ENCODE measurements around the gene ADPRHL1.

- TF ChIP-seq CTCF (IDR thresholded peaks at IDR 0.05) (no peak), ZFX (IDR thresholded peaks at IDR 0.05; ENCODE audit: borderline replicate concordance) (no peak)
These were observed 16.8 kb upstream of the ADPRHL1 start for GRCh38 chr13:113470073-113470472.

Measured in 22Rv1 (cell line).